Peyer's patch (tissue), 4 donors: Measurements from ENCODE around the gene DERA.

ENCODE experiments used
- POLR2A ChIP-seq, 2 donors: fragments of 450-650 bp; IDR thresholded peaks; one replicate each; pipeline ENCODE4 v1.5.1; 2017; ENCODE audit warnings: antibody characterized with exemption in 2 of 2, mild to moderate bottlenecking in 2 of 2, moderate library complexity in 2 of 2
- TF ChIP-seq, protein P1 (sequence below), 6 experiments: fragments of 450-650 bp in 4 of 6; fragments of 200-600 bp in 2 of 6; sonication (generic) in 1 of 6; IDR thresholded peaks; one replicate each; pipeline ENCODE4 v1.5.1; 2017 to 2019; ENCODE audit warnings: antibody characterized with exemption in 6 of 6, mild to moderate bottlenecking in 3 of 6, moderate library complexity in 1 of 6

DNA sequence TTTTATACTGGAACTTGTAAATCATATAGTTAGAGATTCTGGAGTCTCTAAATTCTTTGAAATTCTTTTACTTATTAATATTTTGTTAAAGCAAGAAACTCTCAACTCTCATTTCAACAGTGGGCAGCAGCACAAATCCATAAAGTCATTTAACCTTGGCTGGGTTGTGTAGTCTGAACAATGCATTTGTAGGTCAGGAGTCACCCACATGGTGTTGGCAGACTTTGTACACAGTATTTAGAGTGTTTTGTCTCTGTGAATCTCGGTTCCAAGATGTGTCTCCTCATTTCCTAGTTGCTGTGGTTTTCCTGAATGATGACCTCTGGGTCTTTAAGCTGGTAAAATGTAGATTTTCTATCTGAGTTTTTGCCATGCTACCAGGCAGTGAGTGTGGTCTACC, 49.7 kb upstream of the DERA start:
- TF ChIP-seq, protein P1, sequence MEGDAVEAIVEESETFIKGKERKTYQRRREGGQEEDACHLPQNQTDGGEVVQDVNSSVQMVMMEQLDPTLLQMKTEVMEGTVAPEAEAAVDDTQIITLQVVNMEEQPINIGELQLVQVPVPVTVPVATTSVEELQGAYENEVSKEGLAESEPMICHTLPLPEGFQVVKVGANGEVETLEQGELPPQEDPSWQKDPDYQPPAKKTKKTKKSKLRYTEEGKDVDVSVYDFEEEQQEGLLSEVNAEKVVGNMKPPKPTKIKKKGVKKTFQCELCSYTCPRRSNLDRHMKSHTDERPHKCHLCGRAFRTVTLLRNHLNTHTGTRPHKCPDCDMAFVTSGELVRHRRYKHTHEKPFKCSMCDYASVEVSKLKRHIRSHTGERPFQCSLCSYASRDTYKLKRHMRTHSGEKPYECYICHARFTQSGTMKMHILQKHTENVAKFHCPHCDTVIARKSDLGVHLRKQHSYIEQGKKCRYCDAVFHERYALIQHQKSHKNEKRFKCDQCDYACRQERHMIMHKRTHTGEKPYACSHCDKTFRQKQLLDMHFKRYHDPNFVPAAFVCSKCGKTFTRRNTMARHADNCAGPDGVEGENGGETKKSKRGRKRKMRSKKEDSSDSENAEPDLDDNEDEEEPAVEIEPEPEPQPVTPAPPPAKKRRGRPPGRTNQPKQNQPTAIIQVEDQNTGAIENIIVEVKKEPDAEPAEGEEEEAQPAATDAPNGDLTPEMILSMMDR (IDR thresholded peaks at IDR 0.05) = no peak
- no peak for TF ChIP-seq POLR2A (IDR thresholded peaks at IDR 0.05)
